ENCODE data around the gene PPM1E. TPM values are rescaled to one million over a fixed set of nuclear protein-coding genes. Genes with fewer than 3 reads are reported as not detected.
"Not testable (repeated sequence)": the region's sequence is repeated elsewhere in the genome, so short reads cannot be mapped to it uniquely, and the experiment has no call there.

The PPM1E gene
- total RNA-seq, 1 donor from 2014 or later, result 0.20 TPM

GRCh38 chr17:58779446-58779845 lies 23.8 kb downstream of the PPM1E start:
- DNase-seq (ENCODE audit: low read depth in 2 of 2), result no peak

GRCh38 chr17:58783380-58783779 lies 27.7 kb downstream of the PPM1E start:
- DNase-seq (ENCODE audit: low read depth in 2 of 2), result peak in 1 of 2 donors; percentile 28

GRCh38 chr17:58785097-58785496 lies 29.4 kb downstream of the PPM1E start:
- DNase-seq (ENCODE audit: low read depth in 2 of 2), result no peak

- DNase-seq (ENCODE audit: low read depth in 2 of 2), result peak; percentile 46 to 60
These were observed 31.1 kb downstream of the PPM1E start for GRCh38 chr17:58786586-58787295.

GRCh38 chr17:58788199-58788598 lies 32.5 kb downstream of the PPM1E start:
- no peak for DNase-seq (ENCODE audit: low read depth in 2 of 2)

- no peak for DNase-seq (ENCODE audit: low read depth in 2 of 2)
These were observed 33.5 kb downstream of the PPM1E start for GRCh38 chr17:58789160-58789559.

- no peak for DNase-seq (ENCODE audit: low read depth in 2 of 2)
These were observed 34.2 kb downstream of the PPM1E start for GRCh38 chr17:58789831-58790230.

- DNase-seq (ENCODE audit: low read depth in 2 of 2), result not testable (repeated sequence)
These were observed 38.9 kb downstream of the PPM1E start for GRCh38 chr17:58794508-58794907.

GRCh38 chr17:58802188-58802587 lies 46.5 kb downstream of the PPM1E start:
- DNase-seq (ENCODE audit: low read depth in 2 of 2), result no peak

GRCh38 chr17:58806046-58806445 lies 50.4 kb downstream of the PPM1E start:
- no peak for DNase-seq (ENCODE audit: low read depth in 2 of 2)

GRCh38 chr17:58808609-58809563 lies 53.2 kb downstream of the PPM1E start:
- DNase-seq (ENCODE audit: low read depth in 2 of 2), result no peak

- no peak for DNase-seq (ENCODE audit: low read depth in 2 of 2)
These were observed 53.9 kb downstream of the PPM1E start for GRCh38 chr17:58809564-58809936.

GRCh38 chr17:58811290-58811689 lies 55.6 kb downstream of the PPM1E start:
- DNase-seq (ENCODE audit: low read depth in 2 of 2), result no peak

- DNase-seq (ENCODE audit: low read depth in 2 of 2), result no peak
These were observed 58.1 kb downstream of the PPM1E start for GRCh38 chr17:58813712-58814111.

GRCh38 chr17:58818654-58819053 lies 63.0 kb downstream of the PPM1E start:
- no peak for DNase-seq (ENCODE audit: low read depth in 2 of 2)

- no peak for DNase-seq (ENCODE audit: low read depth in 2 of 2)
These were observed 66.7 kb downstream of the PPM1E start for GRCh38 chr17:58822148-58823050.

GRCh38 chr17:58823051-58823525 lies 67.4 kb downstream of the PPM1E start:
- DNase-seq (ENCODE audit: low read depth in 2 of 2), result no peak

GRCh38 chr17:58829172-58829637 lies 73.6 kb downstream of the PPM1E start:
- no peak for DNase-seq (ENCODE audit: low read depth in 2 of 2)

- peak in 1 of 2 donors; percentile 1 for DNase-seq (ENCODE audit: low read depth in 2 of 2)
These were observed 76.1 kb downstream of the PPM1E start for GRCh38 chr17:58831780-58832179.

- no peak for DNase-seq (ENCODE audit: low read depth in 2 of 2)
These were observed 76.9 kb downstream of the PPM1E start for GRCh38 chr17:58832514-58832913.

GRCh38 chr17:58837699-58838098 lies 82.0 kb downstream of the PPM1E start:
- no peak for DNase-seq (ENCODE audit: low read depth in 2 of 2)

Data from lung microvascular endothelial cell (primary cell).